Loucy (cell line): ENCODE data around the gene RFT1.

ENCODE experiments used
- H2AFZ ChIP-seq: fragments of 200-600 bp; sonication (generic); 2 replicates; pipeline ENCODE4 v1.6.0; 2016; ENCODE audit warnings: antibody characterized with exemption, mild to moderate bottlenecking, low read length, moderate library complexity
- H3F3A ChIP-seq: fragments of 200-600 bp; 2 replicates; pipeline ENCODE4 v1.6.0; 2016; ENCODE audit warnings: antibody characterized with exemption, low read depth, mild to moderate bottlenecking
- H3K27me3 ChIP-seq: fragments of 200-600 bp; sonication (generic); 2 replicates; pipeline ENCODE4 v1.6.1; 2014; ENCODE audit warnings: low read length, mild to moderate bottlenecking; ENCODE audit not compliant: insufficient read depth, poor library complexity, severe bottlenecking
- H3K36me3 ChIP-seq: fragments of 200-600 bp; sonication (generic); 2 replicates; pipeline ENCODE4 v1.6.1; 2016; ENCODE audit warnings: low read length; ENCODE audit not compliant: insufficient read depth
- H3K4me1 ChIP-seq: fragments of 200-600 bp; sonication (generic); 2 replicates; pipeline ENCODE4 v1.5.1; 2014; ENCODE audit warnings: low read length, mild to moderate bottlenecking; ENCODE audit not compliant: insufficient read depth, poor library complexity, severe bottlenecking
- H3K4me2 ChIP-seq: fragments of 200-600 bp; sonication (generic); 2 replicates; pipeline ENCODE4 v1.6.0; 2014; ENCODE audit warnings: antibody characterized with exemption, low read length, low read depth, mild to moderate bottlenecking; ENCODE audit not compliant: poor library complexity, severe bottlenecking
- H3K4me3 ChIP-seq: fragments of 200-600 bp; sonication (generic); 2 replicates; pipeline ENCODE4 v1.5.1; 2014; ENCODE audit warnings: low read length, mild to moderate bottlenecking, mixed read lengths; ENCODE audit not compliant: poor library complexity, severe bottlenecking
- H3K79me2 ChIP-seq: fragments of 200-600 bp; sonication (generic); 2 replicates; pipeline ENCODE4 v1.6.1; 2014; ENCODE audit warnings: low read length; ENCODE audit not compliant: insufficient read depth
- H3K9ac ChIP-seq: fragments of 200-600 bp; sonication (generic); 2 replicates; pipeline ENCODE4 v1.6.0; 2014; ENCODE audit warnings: mild to moderate bottlenecking, low read depth, low read length, moderate library complexity; ENCODE audit not compliant: poor library complexity, severe bottlenecking
- H3K9me2 ChIP-seq: fragments of 200-600 bp; sonication (generic); replicated peaks from 2 replicates; pipeline ENCODE4 v1.6.1; 2016; ENCODE audit warnings: low read depth, low read length, mixed read lengths
- H3K9me3 ChIP-seq: fragments of 200-600 bp; sonication (generic); 2 replicates; pipeline ENCODE4 v1.6.1; 2014; ENCODE audit warnings: mild to moderate bottlenecking, antibody characterized with exemption, low read length, low read depth; ENCODE audit not compliant: insufficient read depth
- H4K20me1 ChIP-seq: fragments of 200-600 bp; sonication (generic); 2 replicates; pipeline ENCODE4 v1.6.0; 2014; ENCODE audit warnings: antibody characterized with exemption, low read length, mild to moderate bottlenecking; ENCODE audit not compliant: insufficient read depth, poor library complexity, severe bottlenecking
- EZH2phosphoT487 ChIP-seq: fragments of 200-600 bp; IDR thresholded peaks from 2 replicates; pipeline ENCODE4 v1.6.1; 2018; ENCODE audit warnings: antibody characterized with exemption, mild to moderate bottlenecking, moderate library complexity, borderline replicate concordance
- TF ChIP-seq, protein P1 (sequence below): fragments of 200-600 bp; sonication (generic); conservative IDR thresholded peaks from 2 replicates; pipeline ENCODE4 v1.5.1; 2014; ENCODE audit warnings: mild to moderate bottlenecking, antibody characterized with exemption, low read length

Gene RFT1

GRCh38 chr3:53085476-53085875 lies 44.8 kb downstream of the RFT1 start:
- peaks cover 9% of the 10 kb centered on the region; the same call in 1 of the 2 replicates for H3K36me3 ChIP-seq
- no peaks in the 10 kb centered on the region for H3K9me3 ChIP-seq
- no peak overlapping the region for H3K9ac ChIP-seq
- H3K79me2 ChIP-seq, result no peaks in the 10 kb centered on the region
- H3K4me3 ChIP-seq, result no peak overlapping the region
- H3K27me3 ChIP-seq, result no peaks in the 10 kb centered on the region
- no peaks in the 10 kb centered on the region for H3K4me1 ChIP-seq
- TF ChIP-seq, protein P1, sequence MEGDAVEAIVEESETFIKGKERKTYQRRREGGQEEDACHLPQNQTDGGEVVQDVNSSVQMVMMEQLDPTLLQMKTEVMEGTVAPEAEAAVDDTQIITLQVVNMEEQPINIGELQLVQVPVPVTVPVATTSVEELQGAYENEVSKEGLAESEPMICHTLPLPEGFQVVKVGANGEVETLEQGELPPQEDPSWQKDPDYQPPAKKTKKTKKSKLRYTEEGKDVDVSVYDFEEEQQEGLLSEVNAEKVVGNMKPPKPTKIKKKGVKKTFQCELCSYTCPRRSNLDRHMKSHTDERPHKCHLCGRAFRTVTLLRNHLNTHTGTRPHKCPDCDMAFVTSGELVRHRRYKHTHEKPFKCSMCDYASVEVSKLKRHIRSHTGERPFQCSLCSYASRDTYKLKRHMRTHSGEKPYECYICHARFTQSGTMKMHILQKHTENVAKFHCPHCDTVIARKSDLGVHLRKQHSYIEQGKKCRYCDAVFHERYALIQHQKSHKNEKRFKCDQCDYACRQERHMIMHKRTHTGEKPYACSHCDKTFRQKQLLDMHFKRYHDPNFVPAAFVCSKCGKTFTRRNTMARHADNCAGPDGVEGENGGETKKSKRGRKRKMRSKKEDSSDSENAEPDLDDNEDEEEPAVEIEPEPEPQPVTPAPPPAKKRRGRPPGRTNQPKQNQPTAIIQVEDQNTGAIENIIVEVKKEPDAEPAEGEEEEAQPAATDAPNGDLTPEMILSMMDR, result no peak
- no peak for TF ChIP-seq EZH2phosphoT487
- H3F3A ChIP-seq, result no peaks in the 10 kb centered on the region
- no peak overlapping the region for H3K4me2 ChIP-seq
- no peaks in the 10 kb centered on the region for H3K9me2 ChIP-seq
- no peaks in the 10 kb centered on the region for H4K20me1 ChIP-seq
- H2AFZ ChIP-seq, result no peak overlapping the region

DNA sequence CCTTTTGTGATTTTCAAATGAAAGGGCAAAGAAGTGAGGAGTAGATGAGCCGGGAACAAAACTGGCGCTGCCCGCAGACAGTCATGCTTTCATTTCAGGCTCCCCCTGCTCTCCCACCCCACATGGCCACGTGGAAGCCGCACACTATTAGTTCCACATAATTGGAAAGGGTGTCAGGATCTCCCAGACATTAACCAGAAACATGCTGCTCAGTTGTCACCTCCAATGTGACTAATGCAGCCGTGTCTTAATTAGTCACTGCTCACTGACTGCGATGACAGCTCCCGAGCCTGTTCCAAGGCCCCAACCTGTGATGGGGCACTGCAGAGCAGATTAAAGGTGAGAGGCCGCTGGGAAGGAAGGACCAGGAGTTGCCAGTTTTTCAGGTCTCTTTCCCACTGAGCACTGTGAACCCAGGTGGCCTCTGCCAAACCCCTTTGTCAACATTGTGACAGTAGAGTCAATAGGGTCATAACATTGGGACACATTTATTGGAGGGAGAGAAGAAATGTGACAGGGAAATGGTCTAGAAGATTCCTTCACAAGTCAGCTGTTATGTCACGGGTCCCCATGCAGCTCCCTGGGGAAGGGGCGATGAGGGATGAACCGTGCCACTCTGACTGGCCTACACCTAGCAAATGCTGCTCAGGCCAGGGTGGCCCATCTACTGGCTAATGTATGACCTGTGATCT lies 45.8 kb downstream of the RFT1 start:
- Histone ChIP-seq H3F3A (no peaks in the 10 kb centered on the region), H3K9me2 (no peaks in the 10 kb centered on the region)

GRCh38 chr3:53083949-53084309 lies 46.3 kb downstream of the RFT1 start:
- H2AFZ ChIP-seq, result no peak overlapping the region
- no peak overlapping the region for H3K9ac ChIP-seq
- no peak for TF ChIP-seq EZH2phosphoT487
- TF ChIP-seq, protein P1, result no peak
- no peaks in the 10 kb centered on the region for H3F3A ChIP-seq
- H3K4me3 ChIP-seq, result no peak overlapping the region
- H3K4me1 ChIP-seq, result no peaks in the 10 kb centered on the region
- no peaks in the 10 kb centered on the region for H3K27me3 ChIP-seq
- no peaks in the 10 kb centered on the region for H3K9me2 ChIP-seq
- no peaks in the 10 kb centered on the region for H3K36me3 ChIP-seq
- no peaks in the 10 kb centered on the region for H4K20me1 ChIP-seq
- H3K9me3 ChIP-seq, result no peaks in the 10 kb centered on the region
- H3K79me2 ChIP-seq, result no peaks in the 10 kb centered on the region
- no peak overlapping the region for H3K4me2 ChIP-seq

More for the DNA sequence above, 45.8 kb downstream of the RFT1 start:
- Histone ChIP-seq H3K36me3 (peaks cover 3% of the 10 kb centered on the region; the same call in 1 of the 2 replicates), H4K20me1 (no peaks in the 10 kb centered on the region), H3K4me1 (no peaks in the 10 kb centered on the region), H3K9ac (no peak overlapping the region), H3K9me3 (no peaks in the 10 kb centered on the region), H2AFZ (no peak overlapping the region), H3K27me3 (no peaks in the 10 kb centered on the region), H3K4me2 (no peak overlapping the region), H3K79me2 (no peaks in the 10 kb centered on the region), H3K4me3 (no peak overlapping the region)
- TF ChIP-seq, protein P1, result no peak
- TF ChIP-seq EZH2phosphoT487, result no peak
